OCI-LY3 (cell line): ENCODE measurements around the gene CFAP44.
"Not testable (repeated sequence)": the region's sequence is repeated elsewhere in the genome, so short reads cannot be mapped to it uniquely, and the experiment has no call there.

Experiments
- H2AFZ ChIP-seq: fragments of 200-600, 300-600 bp; shearing (Covaris generic); 2 replicates; pipeline ENCODE4 v1.6.0; 2014; ENCODE audit warnings: antibody characterized with exemption, low read depth, low read length
- H3K27ac ChIP-seq: fragments of 200-600, 300-600 bp; sonication (generic); 2 replicates; pipeline ENCODE4 v1.5.1; 2014; ENCODE audit warnings: mild to moderate bottlenecking, low read length, moderate library complexity, mixed read lengths
- H3K27me3 ChIP-seq: fragments of 200-600, 300-600 bp; sonication (generic); 2 replicates; pipeline ENCODE4 v1.6.1; 2014; ENCODE audit warnings: low read depth, low read length, mixed read lengths
- H3K36me3 ChIP-seq: fragments of 200-600, 300-600 bp; sonication (generic); replicated peaks from 2 replicates; pipeline ENCODE3; 2014; ENCODE audit warnings: low read depth, low read length, mixed read lengths
- H3K4me1 ChIP-seq: fragments of 300-600, 200-600 bp; sonication (generic); 2 replicates; pipeline ENCODE4 v1.6.1; 2014; ENCODE audit warnings: low read length, mixed read lengths
- H3K4me2 ChIP-seq: fragments of 200-600, 300-600 bp; sonication (generic); 2 replicates; pipeline ENCODE4 v1.6.1; 2014; ENCODE audit warnings: low read length, mixed read lengths
- H3K4me3 ChIP-seq: fragments of 300-600, 200-600 bp; sonication (generic); 2 replicates; pipeline ENCODE4 v1.5.1; 2014; ENCODE audit warnings: antibody characterized with exemption, mild to moderate bottlenecking, low read length, moderate library complexity
- H3K79me2 ChIP-seq: fragments of 300-600, 200-600 bp; shearing (Covaris generic); 2 replicates; pipeline ENCODE4 v1.6.1; 2014; ENCODE audit warnings: mild to moderate bottlenecking, low read length, mixed read lengths
- H3K9ac ChIP-seq: fragments of 300-600, 200-600 bp; shearing (Covaris generic); 2 replicates; pipeline ENCODE4 v1.6.0; 2014; ENCODE audit warnings: mild to moderate bottlenecking, low read length, moderate library complexity
- H3K9me3 ChIP-seq: fragments of 200-600, 300-600 bp; shearing (Covaris generic); 2 replicates; pipeline ENCODE4 v1.6.1; 2014; ENCODE audit warnings: low read length, mixed read lengths; ENCODE audit not compliant: insufficient read depth
- H4K20me1 ChIP-seq: fragments of 200-600, 300-600 bp; sonication (generic); 2 replicates; pipeline ENCODE4 v1.6.1; 2016; ENCODE audit warnings: low read length, mixed read lengths; ENCODE audit not compliant: insufficient read depth
- EZH2phosphoT487 ChIP-seq: fragments of 200-600 bp; shearing (Covaris generic); IDR thresholded peaks from 2 replicates; pipeline ENCODE4 v1.6.1; 2018; ENCODE audit warnings: antibody characterized with exemption, mixed run types, low read depth
- TF ChIP-seq, protein P1 (sequence below): fragments of 200-600, 300-600 bp; sonication (generic); IDR thresholded peaks from 2 replicates; pipeline ENCODE4 v1.5.1; 2014; ENCODE audit warnings: antibody characterized with exemption, low read length, low read depth

The CFAP44 gene

DNA sequence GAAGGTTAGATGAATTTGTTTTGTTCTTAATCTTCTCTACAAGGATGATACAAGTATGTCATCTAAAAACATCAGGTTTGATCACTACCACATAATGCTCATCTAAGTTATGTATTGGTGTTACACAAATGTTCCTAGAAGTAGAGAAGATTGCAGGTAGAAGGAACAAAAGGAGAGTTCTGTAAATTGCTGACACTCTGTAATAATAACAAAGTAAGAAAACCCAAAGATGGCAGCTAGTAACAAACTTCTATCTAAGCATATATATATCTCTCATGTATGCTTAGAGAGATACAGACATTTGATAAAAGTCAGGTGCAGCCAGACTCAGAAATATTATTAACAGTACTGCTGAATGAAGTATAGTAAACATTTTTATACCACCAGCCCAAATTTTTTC is 20.2 kb upstream of the CFAP44 start:
- Histone ChIP-seq H3K4me3 (no peak overlapping the region), H3K4me2 (no peak overlapping the region), H3K27me3 (no peaks in the 10 kb centered on the region), H4K20me1 (no peaks in the 10 kb centered on the region), H3K9ac (no peak overlapping the region), H3K9me3 (no peaks in the 10 kb centered on the region), H3K79me2 (no peaks in the 10 kb centered on the region), H2AFZ (no peak overlapping the region), H3K4me1 (no peaks in the 10 kb centered on the region), H3K27ac (no peak overlapping the region), H3K36me3 (peaks cover 31% of the 10 kb centered on the region)
- no peak for TF ChIP-seq EZH2phosphoT487
- TF ChIP-seq, protein P1, sequence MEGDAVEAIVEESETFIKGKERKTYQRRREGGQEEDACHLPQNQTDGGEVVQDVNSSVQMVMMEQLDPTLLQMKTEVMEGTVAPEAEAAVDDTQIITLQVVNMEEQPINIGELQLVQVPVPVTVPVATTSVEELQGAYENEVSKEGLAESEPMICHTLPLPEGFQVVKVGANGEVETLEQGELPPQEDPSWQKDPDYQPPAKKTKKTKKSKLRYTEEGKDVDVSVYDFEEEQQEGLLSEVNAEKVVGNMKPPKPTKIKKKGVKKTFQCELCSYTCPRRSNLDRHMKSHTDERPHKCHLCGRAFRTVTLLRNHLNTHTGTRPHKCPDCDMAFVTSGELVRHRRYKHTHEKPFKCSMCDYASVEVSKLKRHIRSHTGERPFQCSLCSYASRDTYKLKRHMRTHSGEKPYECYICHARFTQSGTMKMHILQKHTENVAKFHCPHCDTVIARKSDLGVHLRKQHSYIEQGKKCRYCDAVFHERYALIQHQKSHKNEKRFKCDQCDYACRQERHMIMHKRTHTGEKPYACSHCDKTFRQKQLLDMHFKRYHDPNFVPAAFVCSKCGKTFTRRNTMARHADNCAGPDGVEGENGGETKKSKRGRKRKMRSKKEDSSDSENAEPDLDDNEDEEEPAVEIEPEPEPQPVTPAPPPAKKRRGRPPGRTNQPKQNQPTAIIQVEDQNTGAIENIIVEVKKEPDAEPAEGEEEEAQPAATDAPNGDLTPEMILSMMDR, result no peak

DNA sequence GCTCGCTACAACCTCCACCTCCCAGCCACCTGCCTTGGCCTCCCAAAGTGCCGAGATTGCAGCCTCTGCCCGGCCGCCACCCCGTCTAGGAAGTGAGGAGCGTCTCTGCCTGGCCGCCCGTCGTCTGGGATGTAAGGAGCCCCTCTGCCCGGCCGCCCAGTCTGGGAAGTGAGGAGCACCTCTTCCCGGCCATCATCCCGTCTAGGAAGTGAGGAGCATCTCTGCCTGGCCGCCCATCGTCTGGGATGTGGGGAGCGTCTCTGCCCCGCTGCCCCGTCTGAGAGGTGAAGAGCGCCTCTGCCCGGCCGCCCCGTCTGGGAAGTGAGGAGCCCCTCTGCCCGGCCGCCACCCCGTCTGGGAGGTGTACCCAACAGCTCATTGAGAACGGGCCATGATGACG is 17.3 kb upstream of the CFAP44 start:
- Histone ChIP-seq H3K36me3 (peaks cover 29% of the 10 kb centered on the region), H3K4me1 (peaks cover 12% of the 10 kb centered on the region)
- H3K4me3 ChIP-seq, H3K9me3 ChIP-seq, H3K27ac ChIP-seq, H3K27me3 ChIP-seq, H3K79me2 ChIP-seq, H3K4me2 ChIP-seq, H2AFZ ChIP-seq, H4K20me1 ChIP-seq, H3K9ac ChIP-seq: not testable (repeated sequence)

DNA sequence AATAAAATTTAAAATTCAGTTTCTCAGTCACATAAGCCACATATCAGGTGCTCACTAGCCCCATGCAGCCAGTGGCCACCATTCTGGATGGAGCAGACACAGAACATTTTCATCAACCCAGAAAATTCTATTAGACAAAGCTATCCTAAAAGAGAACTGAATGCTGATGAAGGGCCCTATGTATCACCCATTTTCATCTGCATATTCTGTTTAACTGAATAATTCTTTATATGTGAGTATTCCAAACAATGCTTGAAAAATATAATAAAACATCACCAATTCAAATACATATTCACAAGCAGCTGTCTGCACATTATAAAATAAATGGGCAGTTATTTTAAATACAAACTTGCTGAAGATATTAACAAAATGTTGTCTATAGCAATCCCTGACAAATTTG is 14.2 kb upstream of the CFAP44 start:
- Histone ChIP-seq H3K27ac (no peak overlapping the region), H3K4me2 (no peak overlapping the region), H3K27me3 (no peaks in the 10 kb centered on the region), H3K9me3 (no peaks in the 10 kb centered on the region), H3K9ac (no peak overlapping the region), H2AFZ (no peak overlapping the region), H3K36me3 (peaks cover 24% of the 10 kb centered on the region), H4K20me1 (no peaks in the 10 kb centered on the region), H3K79me2 (no peaks in the 10 kb centered on the region), H3K4me3 (no peak overlapping the region), H3K4me1 (peaks cover 12% of the 10 kb centered on the region)
- no peak for TF ChIP-seq EZH2phosphoT487
- TF ChIP-seq, protein P1, result no peak

DNA sequence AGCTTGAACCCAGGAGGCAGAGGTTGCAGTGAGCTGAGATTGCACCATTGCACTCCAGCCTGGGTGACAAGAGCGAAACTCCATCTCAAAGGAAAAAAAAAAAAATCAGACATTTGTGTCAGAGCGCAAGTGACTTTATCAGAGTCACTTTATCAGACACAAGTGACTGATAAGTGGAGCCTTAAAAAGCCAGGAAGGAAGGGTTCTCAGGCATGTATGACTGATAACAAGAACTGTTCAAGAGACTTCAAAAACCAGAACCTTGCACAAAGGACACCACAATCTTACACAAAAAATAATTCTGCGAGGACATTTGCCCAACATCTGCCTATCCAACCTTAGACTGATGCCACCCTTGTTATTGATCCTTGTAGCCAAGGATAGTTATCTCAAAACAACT is 13.3 kb upstream of the CFAP44 start:
- H3K27ac ChIP-seq, result no peak overlapping the region
- no peak overlapping the region for H3K9ac ChIP-seq
- peaks cover 12% of the 10 kb centered on the region for H3K4me1 ChIP-seq
- H3K27me3 ChIP-seq, result no peaks in the 10 kb centered on the region
- no peaks in the 10 kb centered on the region for H3K79me2 ChIP-seq
- H3K36me3 ChIP-seq, result peaks cover 17% of the 10 kb centered on the region
- no peak overlapping the region for H3K4me2 ChIP-seq
- no peak overlapping the region for H3K4me3 ChIP-seq
- no peak overlapping the region for H2AFZ ChIP-seq
- TF ChIP-seq, protein P1, result no peak
- no peak for TF ChIP-seq EZH2phosphoT487
- H4K20me1 ChIP-seq, result no peaks in the 10 kb centered on the region
- no peaks in the 10 kb centered on the region for H3K9me3 ChIP-seq

DNA sequence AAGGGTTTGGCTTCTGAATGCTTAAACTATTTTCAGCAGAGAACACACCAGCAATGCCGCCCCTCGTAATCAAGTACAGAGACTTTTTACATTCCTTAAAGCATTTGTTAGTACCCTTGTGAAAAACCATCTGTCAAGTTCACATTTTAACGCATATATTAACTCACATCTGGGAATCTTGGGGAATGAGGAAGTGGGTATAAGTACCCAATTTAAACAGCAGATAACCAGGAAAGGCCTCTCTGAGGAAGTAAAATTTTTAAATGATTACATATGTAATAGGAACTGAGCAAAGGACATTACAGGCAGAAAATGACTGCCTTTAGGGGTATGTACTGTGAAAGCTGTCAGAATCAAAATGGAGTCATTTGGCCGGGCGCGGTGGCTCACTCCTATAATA is 12.8 kb upstream of the CFAP44 start:
- Histone ChIP-seq H3K27ac (no peak overlapping the region), H2AFZ (no peak overlapping the region), H3K4me2 (no peak overlapping the region), H3K9ac (no peak overlapping the region), H3K4me1 (peaks cover 12% of the 10 kb centered on the region), H3K9me3 (no peaks in the 10 kb centered on the region), H3K36me3 (peaks cover 17% of the 10 kb centered on the region), H4K20me1 (no peaks in the 10 kb centered on the region), H3K79me2 (no peaks in the 10 kb centered on the region), H3K27me3 (no peaks in the 10 kb centered on the region), H3K4me3 (no peak overlapping the region)
- TF ChIP-seq EZH2phosphoT487, result no peak
- TF ChIP-seq, protein P1, result no peak
